NB4 (cell line): ENCODE results near the gene DCUN1D4.

Experiments
- DNase-seq: peaks from one replicate; pipeline ENCODE4 v3.0.0; 2010; ENCODE audit warnings: low read depth
- H3K4me3 ChIP-seq: one replicate; pipeline ENCODE4 v1.5.1; 2011; ENCODE audit warnings: mild to moderate bottlenecking, low read depth, low read length, moderate library complexity
- MYC ChIP-seq: IDR thresholded peaks from 2 replicates; pipeline ENCODE4 v1.6.1; 2011; ENCODE audit warnings: low read depth, low read length
- POLR2A ChIP-seq: IDR thresholded peaks from 2 replicates; pipeline ENCODE4 v1.6.1; 2011; ENCODE audit warnings: mild to moderate bottlenecking; ENCODE audit not compliant: insufficient read length; ENCODE audit errors: extremely low read depth
- TF ChIP-seq, protein P1 (sequence below): IDR thresholded peaks from one replicate; pipeline ENCODE4 v1.5.1; 2012; ENCODE audit warnings: low read depth, low read length
- TF ChIP-seq, protein P2 (sequence below): IDR thresholded peaks from 2 replicates; pipeline ENCODE4 v1.6.1; 2011; ENCODE audit warnings: low read depth, low read length

The DCUN1D4 gene

DNA sequence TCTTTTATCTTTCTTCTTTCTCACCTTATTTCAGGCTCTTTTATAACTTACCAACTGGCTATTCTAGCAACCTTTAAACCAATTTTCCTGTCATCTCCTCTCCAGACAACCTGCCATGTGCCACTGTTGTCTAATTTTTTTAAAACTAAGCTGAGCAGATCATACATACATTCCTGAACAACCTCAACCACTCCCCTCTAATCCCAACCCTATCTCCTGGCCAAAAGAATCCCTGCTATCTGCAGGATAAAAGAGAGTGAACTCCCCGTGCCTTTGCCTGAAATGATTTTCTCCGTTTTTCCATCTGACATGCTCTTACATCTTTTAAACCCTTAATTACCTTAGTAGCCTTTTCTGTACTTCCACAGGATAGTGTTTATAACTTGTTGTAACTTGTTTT lies 35.5 kb downstream of the DCUN1D4 start:
- DNase-seq: no peak
- no peak overlapping the region for H3K4me3 ChIP-seq

DNA sequence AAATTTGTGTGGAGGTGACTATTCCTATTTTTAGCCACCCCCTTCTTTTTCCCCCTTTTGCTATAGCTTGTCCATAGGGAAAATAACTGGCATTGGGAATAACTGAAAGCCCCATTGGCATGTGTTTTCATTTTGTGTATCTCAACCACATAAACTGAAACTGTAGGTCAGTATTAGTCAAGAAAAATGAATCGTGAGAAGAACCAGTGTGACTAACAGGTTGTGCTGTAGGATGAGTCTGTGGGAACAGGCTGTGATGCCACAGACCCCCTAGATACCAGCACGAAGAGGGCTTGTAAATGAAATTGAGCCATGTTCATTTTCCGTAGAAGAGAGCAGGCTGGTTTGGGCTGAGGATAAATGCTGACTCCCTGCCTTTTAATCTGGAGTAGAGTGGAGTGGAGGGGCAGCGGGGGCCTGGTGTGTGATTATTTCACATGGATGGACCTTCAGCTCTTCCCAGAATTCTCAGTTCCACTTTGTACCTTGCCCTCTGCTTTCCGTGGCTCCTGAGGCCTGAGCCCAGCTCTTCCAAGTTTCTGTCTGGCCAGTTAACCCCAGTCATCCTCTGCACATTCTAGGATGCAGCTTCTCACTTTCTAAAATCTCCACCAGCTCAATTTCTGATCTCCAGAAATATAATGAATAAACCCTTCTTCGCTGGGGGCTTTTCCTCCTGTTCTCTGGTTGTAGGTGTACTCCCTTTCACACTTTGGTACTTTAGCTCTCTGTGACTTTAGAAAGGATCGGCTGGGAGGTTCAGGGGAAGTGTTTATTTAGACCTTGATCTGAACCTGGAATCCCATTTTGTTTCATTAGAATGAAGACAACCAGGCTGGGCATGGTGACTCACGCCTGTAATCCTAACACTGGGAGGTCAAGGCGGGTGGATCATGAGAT lies 37.3 kb downstream of the DCUN1D4 start:
- DNase-seq: no peak
- TF ChIP-seq, protein P1, sequence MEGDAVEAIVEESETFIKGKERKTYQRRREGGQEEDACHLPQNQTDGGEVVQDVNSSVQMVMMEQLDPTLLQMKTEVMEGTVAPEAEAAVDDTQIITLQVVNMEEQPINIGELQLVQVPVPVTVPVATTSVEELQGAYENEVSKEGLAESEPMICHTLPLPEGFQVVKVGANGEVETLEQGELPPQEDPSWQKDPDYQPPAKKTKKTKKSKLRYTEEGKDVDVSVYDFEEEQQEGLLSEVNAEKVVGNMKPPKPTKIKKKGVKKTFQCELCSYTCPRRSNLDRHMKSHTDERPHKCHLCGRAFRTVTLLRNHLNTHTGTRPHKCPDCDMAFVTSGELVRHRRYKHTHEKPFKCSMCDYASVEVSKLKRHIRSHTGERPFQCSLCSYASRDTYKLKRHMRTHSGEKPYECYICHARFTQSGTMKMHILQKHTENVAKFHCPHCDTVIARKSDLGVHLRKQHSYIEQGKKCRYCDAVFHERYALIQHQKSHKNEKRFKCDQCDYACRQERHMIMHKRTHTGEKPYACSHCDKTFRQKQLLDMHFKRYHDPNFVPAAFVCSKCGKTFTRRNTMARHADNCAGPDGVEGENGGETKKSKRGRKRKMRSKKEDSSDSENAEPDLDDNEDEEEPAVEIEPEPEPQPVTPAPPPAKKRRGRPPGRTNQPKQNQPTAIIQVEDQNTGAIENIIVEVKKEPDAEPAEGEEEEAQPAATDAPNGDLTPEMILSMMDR: no peak
- TF ChIP-seq POLR2A: no peak
- TF ChIP-seq, protein P2, sequence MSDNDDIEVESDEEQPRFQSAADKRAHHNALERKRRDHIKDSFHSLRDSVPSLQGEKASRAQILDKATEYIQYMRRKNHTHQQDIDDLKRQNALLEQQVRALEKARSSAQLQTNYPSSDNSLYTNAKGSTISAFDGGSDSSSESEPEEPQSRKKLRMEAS: no peak
- TF ChIP-seq MYC: no peak
- no peak overlapping the region for H3K4me3 ChIP-seq

More for the DNA sequence above, 35.5 kb downstream of the DCUN1D4 start:
- TF ChIP-seq MYC (no peak), POLR2A (no peak)
- TF ChIP-seq, protein P2: no peak
- TF ChIP-seq, protein P1: no peak

DNA sequence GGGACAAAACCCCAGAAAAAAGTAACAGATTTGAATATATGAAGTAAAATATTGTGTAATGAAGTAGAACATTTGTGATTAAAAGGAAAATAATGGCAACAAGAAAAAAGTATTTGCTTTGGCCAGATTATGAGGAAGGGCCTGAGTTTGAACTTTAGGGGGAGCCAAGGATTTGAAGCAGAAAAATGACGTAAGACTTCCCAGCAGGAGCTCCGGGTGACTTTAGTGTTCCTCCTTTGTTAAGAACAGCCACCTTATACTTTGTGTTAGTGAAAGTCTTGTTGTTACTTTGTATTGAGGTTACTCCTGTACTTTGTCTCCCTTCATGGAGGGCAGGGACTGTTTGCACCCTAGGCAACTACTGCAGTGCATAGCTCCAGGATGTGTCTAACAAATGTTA lies 41.1 kb downstream of the DCUN1D4 start:
- DNase-seq: peak; percentile 49
- TF ChIP-seq, protein P2: no peak
- TF ChIP-seq, protein P1: no peak
- no peak for TF ChIP-seq MYC
- no peak for TF ChIP-seq POLR2A
- H3K4me3 ChIP-seq: no peak overlapping the region

DNA sequence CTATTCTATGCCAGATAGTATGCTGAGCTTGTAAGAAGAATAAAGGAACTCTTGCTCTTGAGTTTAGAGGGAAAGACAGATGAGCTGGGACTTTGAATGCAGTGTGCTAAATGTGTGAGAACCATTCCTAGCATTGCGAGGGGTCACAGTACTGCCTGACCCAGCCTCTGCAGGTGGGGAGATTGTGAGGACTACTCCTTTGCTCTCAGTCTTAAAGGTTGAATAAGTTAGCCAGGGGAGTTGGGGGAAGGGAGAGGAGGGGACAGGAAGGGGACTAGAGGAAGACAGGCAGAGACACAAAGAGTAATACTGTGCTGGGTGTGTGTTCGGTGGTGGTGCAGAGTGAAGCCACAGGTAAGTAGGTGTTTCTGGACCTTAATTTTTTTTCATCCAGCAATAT lies 41.7 kb downstream of the DCUN1D4 start:
- no peak overlapping the region for H3K4me3 ChIP-seq
- TF ChIP-seq, protein P2: no peak
- TF ChIP-seq MYC (no peak), POLR2A (no peak)
- TF ChIP-seq, protein P1: no peak
- DNase-seq: no peak

DNA sequence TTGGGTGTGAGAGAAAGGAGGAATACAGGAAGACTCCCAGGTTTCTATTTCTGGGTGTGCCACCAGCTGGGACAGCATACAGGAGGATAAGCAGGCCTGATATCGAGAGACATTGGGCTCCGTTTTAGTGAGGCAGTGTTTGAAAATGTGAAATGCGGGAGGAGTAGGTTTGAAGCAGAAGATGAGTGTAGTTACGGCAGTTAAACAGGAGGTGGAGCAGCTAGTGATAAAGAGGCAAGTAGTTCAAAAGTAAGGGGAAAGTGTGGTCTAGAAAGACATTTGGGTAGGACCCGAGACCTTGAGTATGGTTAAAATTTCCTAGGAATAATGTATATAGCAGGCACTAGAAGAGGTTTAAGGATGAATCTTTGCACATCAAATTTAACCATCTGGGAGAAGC lies 42.4 kb downstream of the DCUN1D4 start:
- peak; percentile 47 for DNase-seq
- H3K4me3 ChIP-seq: no peak overlapping the region
- no peak for TF ChIP-seq POLR2A
- TF ChIP-seq, protein P1: peak; percentile 46
